K562 (cell line): ENCODE measurements around the gene MFSD2B. TPM values are rescaled to one million over a fixed set of nuclear protein-coding genes. Genes with fewer than 3 reads are reported as not detected.

ENCODE experiments used
- CHD7 ChIP-seq: fragments of 200-600 bp; sonication (generic); IDR thresholded peaks from one replicate; pipeline ENCODE4 v1.6.1; 2012; ENCODE audit warnings: mild to moderate bottlenecking, low read depth, low read length, inconsistent platforms
- CTCF ChIP-seq, 3 experiments: IDR thresholded peaks in 2 of 3; conservative IDR thresholded peaks in 1 of 3; 2 replicates each; pipeline ENCODE4 v1.5.1; 2011 to 2012; ENCODE audit warnings: low read length in 3 of 3, mild to moderate bottlenecking in 3 of 3, control low read depth in 2 of 3, improper control_type of control experiment in 1 of 3, inconsistent platforms in 1 of 3, low read depth in 1 of 3, mixed read lengths in 1 of 3, moderate library complexity in 1 of 3; ENCODE audit not compliant: insufficient read depth in 2 of 3
- DEAF1 ChIP-seq: fragments of 450-650 bp; formaldehyde crosslinking; IDR thresholded peaks from 2 replicates; pipeline ENCODE4 v1.4.0; 2020; ENCODE audit warnings: mild to moderate bottlenecking, moderate library complexity
- SAFB2 ChIP-seq: fragments of 200-400 bp; formaldehyde crosslinking; IDR thresholded peaks from 2 replicates; pipeline ENCODE4 v1.6.1; 2018; ENCODE audit warnings: borderline replicate concordance, low read length, low read depth, moderate library complexity; ENCODE audit not compliant: severe bottlenecking
- SMC3 ChIP-seq: conservative IDR thresholded peaks from 2 replicates; pipeline ENCODE4 v1.6.1; 2011; ENCODE audit warnings: low read depth, low read length, improper control_type of control experiment; ENCODE audit not compliant: insufficient read depth
- polyA plus RNA-seq, 8 experiments: library from polyadenylated mRNA; depleted of rRNA in 4 of 8; stranded (reverse) in 5 of 8; unstranded in 3 of 8; fragments of >200 nt; fragmentation: Nextera tagmentation in 2 of 8; fragmentation: Illumina TruSeq in 1 of 8; extraction: Ambion mirVana in 2 of 8; extraction: Trizol in 1 of 8; gene quantifications; 2 replicates each; pipeline versions ENCODE4 v1.2.1 to v1.2.3, GENCODE V29; 2011 to 2014; ENCODE audit warnings: inconsistent platforms in 1 of 8, missing spikeins in 1 of 8
- total RNA-seq, 7 experiments: library from RNA; depleted of rRNA in 6 of 7; stranded (reverse); fragments of >200 nt in 6 of 7; fragmentation: Illumina TruSeq in 2 of 7; extraction: Trizol in 2 of 7; gene quantifications; 2 replicates each; pipeline versions ENCODE4 v1.2.1 to v1.2.3, GENCODE V29; 2011 to 2021; ENCODE audit warnings: low replicate concordance in 1 of 7

Gene MFSD2B
- total and polyA plus RNA-seq, 9 of the 15 experiments (the other 6 are each of a cell fraction or from before 2014, with no cell fraction given) = 2.6 to 10.9 (median 6.8) TPM

DNA sequence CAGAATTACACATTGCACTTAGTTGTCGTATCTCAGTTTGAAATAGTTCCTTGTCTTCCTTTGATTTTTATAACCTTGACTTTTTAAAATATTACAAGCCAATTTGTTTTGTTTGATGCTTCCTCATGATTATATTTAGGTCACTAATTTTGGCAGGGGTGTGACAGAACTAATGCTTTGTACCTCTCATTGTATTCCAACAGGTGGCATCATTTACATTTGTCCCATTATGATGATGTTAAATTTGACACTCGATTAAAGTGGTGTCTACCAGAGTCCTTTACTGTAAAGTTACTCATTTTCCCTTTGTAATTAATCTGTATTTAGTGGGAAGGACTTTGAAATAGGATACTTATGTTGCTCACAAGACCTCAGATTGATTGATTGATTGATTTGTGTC, 21.5 kb upstream of the MFSD2B start (continued):
- no peak for TF ChIP-seq CHD7
- no peak for TF ChIP-seq SAFB2
- TF ChIP-seq SMC3 = peak; percentile 39; the same call in 1 of the 2 replicates
- peak; percentile 34 to 73 (median 40); a peak in 4 of 6 replicates for TF ChIP-seq CTCF (IDR thresholded peaks at IDR 0.05 in 2 of 3, conservative IDR thresholded peaks at IDR 0.05 in 1 of 3; ENCODE audit: insufficient read depth in 2 of 3, low read depth in 1 of 3, low read length in 3 of 3)
- TF ChIP-seq DEAF1 (CRISPR knock-in tag) = peak; percentile 48
